Inflammatory macrophage (primary cell): ENCODE measurements around the gene LBR.
A peak's percentile ranks its signal among the peaks of the same experiment; 100 is the strongest.

Experiments used
- DNase-seq, 2 donors: peaks; one replicate each; pipeline ENCODE4 v3.0.0-alpha.2; 2020 to 2022

LBR gene

DNA sequence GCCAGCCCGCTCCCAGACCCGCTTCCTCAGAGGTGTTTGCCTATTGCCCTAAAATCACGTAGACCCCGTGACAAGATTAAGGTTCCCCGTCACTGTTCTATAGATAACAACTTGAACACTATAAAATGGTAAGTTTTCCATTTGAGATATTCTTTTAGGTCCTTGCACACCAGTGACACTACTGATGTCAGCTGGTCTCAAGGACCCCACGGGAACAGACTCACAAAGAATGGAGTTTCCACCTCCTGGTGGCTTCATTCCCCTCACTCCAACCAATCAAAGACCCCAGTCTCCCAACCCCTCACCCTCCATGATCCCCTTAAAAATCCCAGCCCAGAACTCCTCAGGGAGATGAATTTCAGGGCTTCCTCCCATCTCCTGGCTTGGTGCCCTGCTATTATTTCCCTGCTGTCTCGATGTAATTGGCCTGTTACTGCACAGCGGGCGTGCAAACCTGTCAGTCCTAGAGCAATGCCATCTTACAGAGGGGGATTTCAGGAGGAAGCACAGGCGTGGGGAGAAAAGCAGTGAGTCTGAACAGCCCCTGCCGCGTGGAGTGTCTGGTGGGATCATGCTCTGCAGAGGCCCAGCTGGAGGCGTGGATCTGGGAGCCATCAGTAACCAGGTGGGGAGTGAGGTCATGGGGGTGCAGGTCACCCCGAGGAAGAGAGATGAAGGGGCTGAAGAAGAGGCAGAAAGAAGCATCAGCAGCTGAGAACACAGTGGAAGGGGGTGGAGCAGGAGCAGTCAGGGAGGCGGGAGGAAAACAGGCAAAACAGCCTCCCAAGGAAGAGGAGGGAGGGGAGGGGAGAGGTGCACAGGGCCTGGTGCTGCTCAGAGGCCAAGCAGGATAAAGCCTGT lies 35.1 kb upstream of the LBR start:
- no peak for DNase-seq

DNA sequence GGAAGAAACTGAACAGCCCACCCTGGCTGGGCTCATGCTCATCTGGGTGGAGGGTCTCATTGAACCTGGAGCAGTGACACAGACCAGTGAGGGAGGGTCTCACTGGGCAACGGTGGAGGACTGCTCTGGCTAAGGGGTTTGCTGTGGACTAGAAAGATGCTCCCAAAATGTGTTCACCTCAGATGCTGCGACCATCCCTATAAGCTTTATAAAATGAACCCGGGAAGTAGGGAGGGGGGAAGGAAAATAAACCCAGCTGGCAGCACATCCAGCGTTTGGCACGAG lies 34.5 kb upstream of the LBR start:
- no peak for DNase-seq

DNA sequence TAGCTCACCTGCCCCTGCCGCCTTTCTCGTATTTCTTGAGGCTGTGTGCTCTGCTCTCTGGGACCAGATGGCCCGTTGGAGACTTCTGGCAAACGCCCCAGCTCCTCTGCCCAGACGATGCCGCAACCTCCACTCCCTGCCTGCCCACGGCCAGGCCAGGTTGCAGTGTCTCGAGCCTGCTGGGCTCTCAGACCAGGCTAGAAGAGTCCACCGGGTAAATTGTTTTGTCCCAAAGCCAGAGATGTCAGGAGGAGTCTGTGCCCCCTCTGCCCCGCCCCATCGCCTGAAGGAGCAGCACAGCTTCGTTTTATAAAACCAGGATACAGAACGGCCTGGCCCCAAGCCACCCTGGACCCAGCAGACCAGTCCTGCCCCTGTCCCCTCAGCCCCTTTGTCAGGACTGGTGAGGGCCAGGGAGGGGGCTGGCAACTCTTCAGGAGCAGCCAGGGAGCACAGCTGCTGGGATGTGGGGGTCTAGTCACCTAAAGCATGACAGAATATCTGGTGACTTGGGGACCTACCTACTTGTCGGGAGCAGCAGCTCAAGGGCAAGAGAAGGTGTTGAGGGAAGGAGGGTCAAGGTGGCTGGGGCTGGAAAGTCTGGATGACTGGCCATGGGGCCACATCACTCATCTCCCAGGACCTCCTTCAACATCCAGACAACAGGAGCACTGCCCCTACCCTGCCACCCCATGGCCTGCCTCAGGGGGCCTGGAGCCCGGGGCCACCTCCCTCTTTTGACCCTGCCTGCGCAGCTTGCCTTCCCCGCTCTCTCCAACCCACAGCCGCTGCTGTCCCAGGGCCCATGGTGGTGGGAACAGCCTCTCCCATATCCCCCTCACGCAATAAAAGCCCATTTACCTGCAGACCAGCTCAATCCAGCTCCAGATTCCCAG lies 33.9 kb upstream of the LBR start:
- DNase-seq: no peak

DNA sequence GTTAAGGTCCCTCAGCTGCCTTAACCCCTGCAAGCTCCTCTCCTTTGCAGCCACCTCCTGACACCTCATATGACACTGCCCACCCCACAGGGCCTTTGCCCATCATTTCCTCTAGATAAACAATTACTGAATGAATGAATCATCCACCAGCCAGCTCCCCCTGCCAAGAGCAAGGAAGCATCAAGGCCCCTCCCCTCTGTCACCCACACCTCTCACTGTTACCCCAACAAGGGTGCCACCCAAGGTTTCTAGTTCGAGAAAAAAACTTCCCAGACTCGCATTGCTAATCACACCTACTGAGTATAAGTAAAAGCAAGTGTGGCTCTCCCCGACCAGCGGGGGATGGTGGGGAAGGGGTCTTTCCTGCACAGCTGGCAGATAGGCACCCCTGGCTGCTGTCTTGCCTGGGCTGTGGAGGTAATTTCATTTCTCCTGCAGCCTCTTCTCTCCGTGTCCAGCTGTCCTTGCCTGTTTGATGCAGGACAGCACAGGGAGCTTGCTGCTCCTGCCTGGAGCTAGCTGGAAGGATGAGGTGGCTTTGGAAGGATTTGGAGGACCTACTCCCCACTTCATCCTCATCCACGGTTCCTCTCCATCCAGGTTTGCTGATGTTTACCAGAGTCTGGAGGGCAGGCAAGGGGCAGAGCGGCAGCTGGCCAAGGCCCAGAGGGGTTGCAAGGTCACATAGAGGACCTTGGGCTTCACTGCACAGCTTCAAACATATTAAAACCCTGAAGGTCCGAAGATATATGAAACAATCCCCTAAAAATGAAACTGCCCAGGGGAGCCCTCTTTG lies 33.1 kb upstream of the LBR start:
- peak; percentile 73 to 86 for DNase-seq

DNA sequence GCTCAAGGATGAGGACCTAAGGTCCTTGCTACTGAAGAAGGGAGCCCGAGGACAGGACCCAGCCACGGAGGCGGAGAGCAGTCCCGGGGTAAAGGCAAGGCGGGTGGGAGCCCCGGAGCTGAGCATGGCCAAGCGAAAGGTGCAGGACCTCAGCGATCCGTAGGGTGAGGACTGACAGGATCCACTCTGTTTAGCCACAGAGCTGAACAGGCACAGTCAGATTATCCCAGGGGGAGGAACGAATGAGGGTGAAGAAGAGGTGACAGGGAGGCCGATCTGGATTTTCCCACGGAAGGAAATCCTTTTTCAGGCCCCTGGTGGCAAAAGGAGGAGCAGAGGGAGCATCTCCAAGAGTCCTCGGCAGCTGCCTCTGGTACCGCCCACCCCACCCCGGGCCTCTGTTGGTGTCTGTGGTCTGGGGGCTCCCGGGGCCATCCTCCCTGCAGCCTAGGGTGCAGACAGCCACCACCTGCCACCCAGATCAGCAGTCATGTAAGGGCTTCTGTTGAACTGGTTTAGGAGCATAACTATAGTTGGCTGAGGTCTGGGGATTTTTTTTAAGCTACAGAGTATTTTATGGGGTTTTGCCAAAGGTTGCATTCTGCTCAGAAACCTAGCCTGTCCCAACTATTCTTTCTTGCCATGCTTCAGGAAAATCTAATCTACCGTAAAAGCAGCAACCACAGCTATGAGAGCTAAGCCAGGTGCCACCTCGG lies 32.3 kb upstream of the LBR start:
- DNase-seq: no peak

DNA sequence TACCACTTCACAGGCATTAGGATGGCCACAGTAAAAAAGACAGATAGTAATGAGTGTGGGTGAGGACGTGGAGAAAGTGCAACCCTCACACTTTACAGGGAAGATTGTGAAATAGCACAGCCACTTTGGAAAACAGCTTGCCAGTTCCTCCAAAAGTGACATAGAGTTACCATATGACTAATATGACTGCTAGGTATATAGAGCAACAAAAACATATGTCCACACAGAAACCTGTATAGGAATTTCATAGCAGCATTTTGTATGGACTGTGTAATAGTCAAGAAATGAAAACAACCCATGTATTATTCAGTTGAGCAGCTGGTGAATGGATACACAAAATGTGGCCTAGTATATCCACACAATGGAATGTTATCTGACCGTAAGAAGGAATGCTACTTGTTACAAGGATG lies 30.4 kb upstream of the LBR start:
- peak; percentile 87 to 89 for DNase-seq

DNA sequence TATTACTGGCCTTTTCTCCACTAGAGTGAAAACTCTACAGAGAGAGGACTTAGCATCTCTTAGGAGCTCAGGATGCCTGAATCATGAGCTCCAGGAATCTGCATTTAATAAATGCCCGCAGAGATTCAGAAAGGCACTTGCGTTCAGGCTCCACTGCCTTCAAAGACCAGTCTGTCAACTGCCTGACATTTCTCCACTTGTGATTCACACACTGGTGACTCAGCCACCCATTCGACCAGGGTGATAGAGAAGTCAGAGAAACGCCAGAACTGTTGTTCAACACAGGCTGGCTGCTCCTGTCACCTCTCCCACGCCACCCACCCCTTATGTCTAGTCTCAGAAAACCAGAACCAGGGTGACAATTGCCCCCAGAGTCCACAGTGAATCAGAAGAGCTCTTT lies 26.9 kb upstream of the LBR start:
- peak; percentile 96 to 99 for DNase-seq

DNA sequence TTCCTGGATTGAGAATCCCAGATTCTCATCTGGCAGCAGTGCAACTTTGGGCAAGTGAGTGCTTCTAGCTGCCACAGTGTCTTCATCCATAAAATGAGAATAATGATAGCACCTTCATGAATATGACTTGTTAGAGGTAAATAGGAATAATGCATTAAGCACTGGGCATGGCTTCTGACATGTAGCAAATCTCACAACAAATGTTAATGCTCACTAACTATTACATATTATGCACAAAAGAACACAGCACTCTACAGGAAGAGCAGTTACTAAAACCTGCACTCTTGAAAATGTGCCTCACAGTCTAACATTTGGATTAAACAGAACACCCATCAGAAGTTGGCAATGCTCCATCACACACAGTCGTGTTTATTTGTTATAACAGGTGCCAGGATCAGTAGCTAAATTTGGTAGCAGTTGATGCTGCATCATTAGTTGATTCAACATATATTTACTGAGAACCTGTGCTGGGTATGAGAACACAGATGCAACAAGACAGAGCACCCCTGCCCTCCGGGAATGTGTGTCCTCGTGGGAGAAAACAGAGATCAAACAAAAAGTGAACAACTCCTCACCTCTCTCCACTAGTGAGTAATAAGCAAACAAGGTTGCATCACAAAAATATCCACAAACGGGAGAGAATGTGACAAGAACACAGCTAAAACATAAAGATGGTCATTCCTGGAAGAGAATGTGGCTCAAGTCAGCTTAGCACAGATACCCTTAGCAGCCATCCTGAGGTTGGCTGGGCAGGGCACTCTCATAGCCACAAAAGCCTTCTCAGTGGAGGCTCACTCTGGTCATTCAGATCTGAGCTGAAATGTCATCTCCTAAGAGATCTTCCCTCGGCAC lies 26.2 kb upstream of the LBR start:
- peak in 1 of 2 donors; percentile 22 for DNase-seq

DNA sequence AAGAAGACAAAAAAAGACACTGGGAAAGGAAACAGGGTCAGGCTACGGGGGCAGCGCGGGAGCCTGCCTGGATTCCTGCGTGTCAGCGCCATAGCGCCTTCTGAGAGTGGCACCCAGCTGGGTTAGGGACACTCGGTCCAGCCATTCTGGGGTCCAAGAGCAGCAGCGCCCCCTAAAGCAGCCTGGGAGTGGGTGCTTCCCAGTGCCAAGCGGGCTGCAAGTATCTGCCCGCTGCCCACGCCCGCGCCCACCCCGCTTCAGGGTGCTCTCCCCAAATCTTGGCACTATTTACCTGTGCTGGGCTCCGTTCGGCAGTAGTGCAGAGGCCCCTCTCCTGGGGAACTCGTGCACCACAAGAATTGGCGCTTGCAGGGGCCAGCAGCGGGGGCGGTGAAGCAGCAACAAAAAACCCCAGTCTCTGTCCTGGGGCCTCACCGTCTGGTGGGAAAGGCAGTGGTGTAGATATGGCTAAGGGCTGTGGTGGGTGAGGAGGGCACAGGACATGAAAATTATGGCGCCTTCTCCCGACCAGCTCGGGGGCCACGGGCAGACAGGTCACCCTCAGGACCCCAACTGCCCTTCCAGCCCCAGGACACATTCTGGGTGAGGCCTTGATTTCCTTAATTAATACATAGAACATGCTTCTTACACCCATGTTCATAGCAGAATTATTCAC lies 24.1 kb upstream of the LBR start:
- DNase-seq: no peak

DNA sequence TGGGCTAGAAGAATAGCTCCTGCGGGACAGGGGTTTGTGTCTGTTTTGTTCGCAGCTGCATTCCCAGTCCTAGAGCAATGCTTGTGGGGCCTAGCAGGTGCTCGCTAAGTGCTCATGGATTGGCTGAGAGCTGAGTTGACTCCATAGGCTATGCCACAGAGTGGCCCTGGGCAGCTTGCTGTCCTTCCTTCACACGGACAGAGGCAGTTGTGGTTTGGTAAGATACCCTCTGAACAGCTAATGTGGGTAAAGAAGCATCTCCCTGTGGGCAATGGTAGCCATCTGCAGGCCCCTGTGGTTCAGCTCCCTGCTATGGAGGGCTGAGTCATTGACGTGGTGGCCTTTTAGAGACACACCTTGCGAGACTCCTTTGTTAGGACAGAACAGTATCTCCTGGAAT lies 23.5 kb upstream of the LBR start:
- no peak for DNase-seq

DNA sequence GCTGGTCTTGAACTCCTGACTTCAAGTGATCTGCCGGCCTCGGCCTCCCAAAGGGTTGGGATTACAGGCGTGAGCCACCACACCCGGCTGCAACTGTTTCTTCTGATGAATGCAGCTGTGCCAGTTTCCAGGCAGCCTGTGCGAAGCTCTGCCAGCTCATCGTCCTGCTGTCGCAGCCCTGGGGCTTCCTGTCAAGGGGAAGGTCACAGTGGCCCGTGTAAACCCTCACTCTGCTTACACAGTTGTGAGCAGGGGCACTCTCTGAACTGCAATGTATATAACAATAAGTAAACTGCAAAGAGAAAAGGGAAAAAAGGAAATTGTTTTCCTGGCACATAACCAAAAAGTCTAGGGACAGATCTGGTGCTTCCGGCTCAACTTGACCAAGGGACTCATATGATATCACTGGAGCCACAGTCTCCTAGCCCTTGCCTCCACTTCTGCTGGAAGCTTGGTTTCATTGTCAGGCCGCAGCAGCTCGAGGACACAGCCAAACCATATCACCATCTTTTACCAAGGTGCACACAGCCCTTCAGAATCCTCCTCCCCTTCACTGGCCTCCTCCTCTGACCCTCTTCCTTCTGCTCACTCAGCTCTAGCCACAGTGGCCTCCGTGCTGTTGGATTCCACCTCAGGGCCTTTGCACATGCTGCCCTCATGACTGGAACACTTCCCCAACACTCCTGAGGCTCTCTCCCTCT lies 22.8 kb upstream of the LBR start:
- DNase-seq: peak; percentile 83 to 92

DNA sequence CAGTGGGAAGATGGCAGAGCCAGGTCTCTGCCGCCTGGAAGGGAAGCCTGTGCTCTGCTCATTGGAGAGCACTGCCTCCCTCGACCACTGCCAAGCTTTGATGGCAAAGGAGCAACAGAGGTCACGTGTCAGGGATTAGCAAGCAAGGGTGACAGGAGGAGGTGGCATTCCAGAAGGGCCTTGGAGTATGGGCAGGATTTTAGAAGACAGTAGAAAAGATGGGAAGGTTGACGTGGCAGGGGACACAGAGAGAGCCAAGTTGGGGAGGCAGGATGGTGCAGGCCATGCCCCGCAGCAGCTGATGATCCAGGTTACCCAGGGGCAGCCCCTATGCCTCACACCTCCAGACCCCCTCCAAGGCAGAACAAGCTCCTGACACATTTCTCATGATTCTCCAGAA lies 21.9 kb upstream of the LBR start:
- DNase-seq: no peak

DNA sequence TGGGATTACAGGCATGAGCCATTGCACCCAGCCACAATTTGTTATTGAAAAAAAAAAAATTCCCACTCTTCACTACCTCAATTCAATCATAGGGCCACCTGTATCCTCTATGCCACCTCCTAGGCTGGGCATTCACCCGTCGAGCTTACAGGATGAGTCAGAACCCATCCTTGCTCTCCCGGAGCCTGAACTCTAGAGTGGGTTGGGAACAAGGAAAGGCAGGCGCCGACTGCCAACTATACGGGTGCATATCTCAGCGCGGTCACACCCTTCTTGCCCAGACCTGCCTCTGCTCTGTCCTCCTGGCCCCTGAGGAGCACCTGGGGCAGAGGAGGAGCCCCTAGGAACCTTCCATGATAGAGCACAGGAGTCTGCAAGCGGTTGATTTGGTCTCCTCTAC lies 21.4 kb upstream of the LBR start:
- DNase-seq: no peak

DNA sequence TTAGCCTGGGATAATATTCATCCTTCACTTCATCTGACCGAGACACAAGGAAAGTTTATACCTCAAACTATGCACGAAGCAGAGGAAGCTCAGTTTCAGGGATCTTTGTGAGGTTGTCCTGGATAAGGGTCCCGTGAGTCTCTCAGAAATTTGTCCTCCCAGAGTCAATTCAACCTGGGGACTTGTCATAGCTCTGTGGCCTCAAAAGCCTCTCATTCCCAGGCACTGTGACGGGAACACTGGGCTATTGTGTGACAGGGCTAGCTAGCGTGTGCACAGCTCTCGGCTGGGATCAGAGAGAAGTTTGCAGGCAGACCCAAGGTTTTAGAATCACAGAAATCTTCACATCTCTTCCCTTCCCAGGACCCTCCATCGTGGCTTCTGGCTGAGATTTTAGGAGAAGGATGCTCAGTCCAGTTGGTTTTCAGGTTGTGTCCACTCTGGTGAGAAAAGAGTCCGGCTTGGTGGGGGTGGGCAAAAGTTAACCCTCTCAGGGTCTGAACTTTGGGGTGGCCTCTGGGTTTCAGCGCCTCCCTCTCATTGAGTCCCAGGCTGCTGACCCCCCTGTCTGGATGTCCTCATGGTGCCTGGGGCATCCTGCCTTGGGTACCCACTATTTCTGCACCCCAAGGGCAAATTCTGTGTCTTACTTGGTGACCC lies 20.4 kb upstream of the LBR start:
- DNase-seq: no peak

DNA sequence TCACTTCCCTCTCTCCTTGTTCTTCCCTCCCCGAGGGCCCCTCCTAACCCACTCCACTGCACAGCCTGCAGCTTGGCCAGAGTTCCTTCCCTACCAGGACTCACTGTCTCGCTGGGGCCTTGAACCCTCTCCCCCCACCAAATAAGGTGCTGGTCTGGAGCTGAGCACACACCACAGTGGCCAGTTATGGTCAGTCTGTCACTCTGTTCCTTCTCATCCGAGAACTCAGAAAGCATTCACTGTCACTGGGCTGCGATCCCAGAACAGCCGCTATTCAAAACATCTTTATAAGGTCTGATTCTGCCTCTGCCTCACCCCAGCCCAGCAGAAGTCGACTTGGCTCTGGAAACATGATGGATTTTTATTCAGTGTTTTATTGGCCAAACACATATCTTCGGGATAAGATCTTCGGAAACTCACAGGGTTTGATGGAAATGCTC lies 19.8 kb upstream of the LBR start:
- DNase-seq: no peak

DNA sequence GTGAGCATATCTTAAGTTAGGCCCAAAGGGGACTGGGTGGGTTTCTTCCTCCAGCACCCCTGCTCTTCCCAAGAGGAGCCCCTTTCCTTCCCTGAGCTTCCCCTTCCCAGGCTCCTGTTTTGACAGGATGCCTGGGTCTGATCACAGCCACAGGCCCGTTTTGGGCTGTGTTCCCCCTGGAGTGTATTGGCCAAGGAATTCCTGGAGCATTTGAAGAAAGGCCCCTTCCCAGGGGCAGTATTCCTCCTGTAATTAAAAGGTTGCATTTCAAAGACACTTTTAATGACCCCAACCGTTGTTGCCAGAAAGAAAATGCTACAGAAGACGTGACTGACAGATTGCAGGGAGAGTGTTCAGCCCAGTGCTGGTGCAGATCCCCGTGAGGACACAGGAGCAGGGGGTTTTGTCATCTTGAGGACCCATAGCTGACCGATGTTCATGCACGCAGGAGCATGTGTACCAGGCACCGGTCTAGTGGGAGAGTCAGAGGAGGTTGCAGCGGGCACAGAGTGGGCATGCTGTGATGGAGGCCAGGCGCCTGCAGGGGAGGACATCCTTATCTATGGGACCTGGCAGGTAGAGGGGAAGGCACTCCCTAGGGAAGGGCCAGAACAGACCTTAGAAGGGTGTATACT lies 19.3 kb upstream of the LBR start:
- DNase-seq: no peak

DNA sequence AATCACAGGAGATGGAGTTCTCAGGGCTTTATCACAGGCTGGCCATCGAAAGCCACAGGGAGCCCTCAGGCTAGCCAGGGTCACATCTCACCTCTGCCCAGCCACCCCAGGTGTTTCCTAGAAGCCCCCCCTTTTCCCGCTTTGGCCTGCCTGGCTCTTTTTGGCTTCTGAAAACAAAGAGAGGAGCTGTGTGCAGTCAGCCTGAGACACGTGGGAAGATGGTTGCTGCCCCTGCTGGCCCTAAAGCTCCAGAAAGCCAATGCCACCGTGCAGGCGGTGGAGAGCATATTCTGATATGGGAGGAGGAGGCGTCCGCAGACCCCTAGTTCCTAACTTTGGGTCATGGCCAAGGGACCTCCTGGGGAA lies 18.7 kb upstream of the LBR start:
- DNase-seq: no peak

DNA sequence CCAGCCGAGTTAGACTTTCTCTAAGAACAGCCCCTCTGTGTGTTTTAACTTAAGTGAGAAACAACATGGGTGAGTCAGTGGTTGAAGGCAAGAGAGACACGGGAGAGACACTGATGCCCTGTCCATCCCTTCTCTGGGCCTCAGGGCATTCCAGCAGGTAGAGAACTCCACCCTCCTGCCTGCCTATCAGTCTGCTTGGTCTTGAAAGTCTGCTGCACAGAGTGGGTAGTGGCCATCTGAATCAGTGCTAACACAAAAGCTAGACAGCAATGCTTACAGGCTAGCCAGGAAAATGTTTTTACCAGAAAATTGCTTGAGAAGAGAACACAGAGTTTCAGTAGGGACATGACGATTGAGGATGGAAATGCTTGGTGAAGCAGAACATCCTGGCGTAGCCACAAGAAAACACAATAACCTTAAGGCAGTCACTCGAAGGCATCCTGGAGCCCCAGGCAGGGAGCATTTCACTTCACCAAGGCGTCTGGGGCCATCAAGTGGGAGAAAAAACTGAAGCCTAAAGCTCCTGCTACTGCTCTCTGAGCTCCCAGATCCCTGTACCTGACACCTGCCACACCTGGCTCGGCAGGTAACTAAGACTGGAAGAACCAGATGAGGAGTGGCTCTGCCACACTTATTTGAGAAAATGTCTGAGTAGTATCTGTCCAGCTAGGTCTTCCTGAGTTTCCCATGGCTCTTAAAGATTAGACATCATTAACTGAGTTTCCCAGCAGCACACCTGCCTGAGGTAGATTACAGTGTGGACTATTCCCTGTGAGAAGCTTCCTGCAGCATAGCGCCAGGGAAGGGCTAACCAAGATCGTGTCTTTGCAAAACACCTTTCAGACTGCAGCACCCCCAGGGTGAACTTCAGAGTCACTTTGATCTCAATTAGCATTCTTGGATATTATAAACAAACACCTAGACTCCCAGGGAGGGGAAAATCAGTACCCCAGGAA lies 18.1 kb upstream of the LBR start:
- DNase-seq: no peak
